Ovary (tissue), 10 donors: ENCODE measurements around the gene PDE4DIP. TPM values are rescaled to one million over a fixed set of nuclear protein-coding genes. Genes with fewer than 3 reads are reported as not detected.
"Not testable (repeated sequence)": the region's sequence is repeated elsewhere in the genome, so short reads cannot be mapped to it uniquely, and the experiment has no call there.

Experiments
- DNase-seq, 5 donors: peaks; one replicate each; pipeline ENCODE4 v3.0.0-alpha.2; 2019 to 2020
- H3K27ac ChIP-seq, 2 donors: fragments of 200-600 bp; one replicate each; pipeline versions ENCODE4 v1.5.1 to v1.8.0; 2019 to 2022
- H3K27me3 ChIP-seq: fragments of 200-600 bp; one replicate; pipeline ENCODE4 v1.8.0; 2022
- H3K36me3 ChIP-seq: fragments of 200-600 bp; sonication (generic); one replicate; pipeline ENCODE4 v1.5.1; 2019
- H3K4me1 ChIP-seq: one replicate; pipeline ENCODE4 v1.8.1; 2013; ENCODE audit warnings: mild to moderate bottlenecking, moderate library complexity; ENCODE audit not compliant: insufficient read depth
- H3K4me3 ChIP-seq: fragments of 200-600 bp; sonication (generic); one replicate; pipeline ENCODE4 v1.5.1; 2017
- H3K9me3 ChIP-seq, 2 donors: fragments of 200-600 bp in 1 of 2; sonication (generic) in 1 of 2; one replicate each; pipeline versions ENCODE4 v1.5.1 to v1.8.1; 2013 to 2019; ENCODE audit warnings: mild to moderate bottlenecking in 1 of 2, moderate library complexity in 1 of 2
- WGBS, 3 donors: extraction: QIAGEN DNeasy Blood & Tissue Kit in 1 of 3; methylation state at CpG; one replicate each; pipeline versions ENCODE4 v1.1.5 to v1.1.7; 2013 to 2017; 5-methylcytosine and 5-hydroxymethylcytosine counted together
- intact Hi-C, 4 donors: fragments of 100-400 bp; cut with DNase I; formaldehyde crosslinking; loops; one replicate each; pipeline versions ENCODE4 v1.11.0 to v1.15.1; 2022 to 2023
- long read RNA-seq, 3 donors: library from polyadenylated mRNA in 2 of 3; unstranded in 2 of 3; transcript quantifications; one replicate each; pipeline ENCODE4 v2.0.0 and lab custom pipeline, GENCODE V29; 2021 to 2026
- polyA plus RNA-seq, 2 donors: library from polyadenylated mRNA; stranded (reverse); fragments of 200-250 nt in 1 of 2; fragments of 350-450 nt in 1 of 2; fragmentation: Illumina TruSeq in 1 of 2; extraction: RNeasy Lipid Tissue Mini Kit (QIAGEN cat#74804) in 1 of 2; gene quantifications; one replicate each; pipeline ENCODE4 v1.2.3, GENCODE V29; 2013 to 2014
- total RNA-seq, 7 donors: library from RNA; depleted of rRNA in 2 of 7; stranded (reverse); fragments of >200 nt in 2 of 7; fragmentation: NEBNext Ultra II Directional in 3 of 7; extraction: Animal tissue kit (Norgen Biotek cat#: 25700) in 3 of 7; gene quantifications; one replicate each; pipeline versions ENCODE4 v1.1.0 to v1.2.4, GENCODE V29; 2016 to 2023
- donor health status: DM: no; HTN: no; CAD: no; lungs with moderate emphysema.
- donor health status: DM: no; HTN: no; CAD: no.
- donor health status: Bipolar disorder and iron deficiency.
- donor health status: DM: yes; HTN: yes; CAD: no.
- donor health status: DM: no; HTN: no; CAD: no.
- donor health status: DM: yes; HTN: yes; CAD: no.

Gene PDE4DIP
- total RNA-seq (10 to 100 TPM; 13.7 to 44.5 (median 24.0) TPM), polyA plus RNA-seq (10 to 100 TPM in 1 of 2 donors, 1 to 10 TPM in 1; 5.8 to 38.2 TPM)
- long read RNA-seq, donor 1, full-length matches to known transcripts = 3 of 35 reads
- long read RNA-seq, donor 1, partial matches to known transcripts = 29 of 35 reads
- long read RNA-seq, donor 1, other reads (novel, unspliced or antisense) = 3 of 35 reads
- long read RNA-seq, donor 2, full-length matches to known transcripts = 3 of 14 reads
- long read RNA-seq, donor 2, partial matches to known transcripts = 11 of 14 reads
- long read RNA-seq, donor 2, other reads (novel, unspliced or antisense) = 0 of 14 reads
- long read RNA-seq, donor 3, full-length matches to known transcripts = 41 of 51 reads
- long read RNA-seq, donor 3, partial matches to known transcripts = 8 of 51 reads
- long read RNA-seq, donor 3, other reads (novel, unspliced or antisense) = 2 of 51 reads

DNA sequence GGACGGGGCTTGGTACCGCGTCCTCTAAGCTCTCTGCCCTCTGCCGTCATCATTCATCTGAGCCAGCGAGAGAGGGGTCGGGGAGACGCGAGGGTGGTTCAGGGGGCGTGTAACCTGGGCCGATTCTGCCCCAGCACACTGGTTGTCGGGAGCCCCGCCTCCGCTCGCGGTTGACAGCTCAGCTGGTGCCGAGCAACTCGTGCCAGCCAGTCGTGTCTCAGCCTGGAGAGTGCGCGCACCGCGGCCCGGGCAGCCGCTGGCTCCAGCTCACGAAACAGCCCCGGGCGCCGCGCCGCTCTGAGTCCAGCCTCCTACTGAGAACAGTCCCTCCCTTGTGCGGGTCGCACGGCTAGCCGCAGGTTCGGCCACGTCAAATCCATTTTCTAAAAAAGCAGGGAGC, at the start of gene PDE4DIP:
Gene PDE4DIP, plus strand, starts transcription at position 209 of the 400 bp plus-strand sequence. CDS start 347 bp downstream, outside the sequence.
- H3K4me3 ChIP-seq, intact Hi-C loops, H3K27ac ChIP-seq, H3K4me1 ChIP-seq, H3K36me3 ChIP-seq, H3K9me3 ChIP-seq, H3K27me3 ChIP-seq: not testable (repeated sequence)
- peak in 1 of 5 donors; percentile 34 for DNase-seq
- 0% methylated on average over 10 of the region's 36 CpGs; no CpG with 5 or more reads in 2 of the 3 donors for WGBS, 3 donors

DNA sequence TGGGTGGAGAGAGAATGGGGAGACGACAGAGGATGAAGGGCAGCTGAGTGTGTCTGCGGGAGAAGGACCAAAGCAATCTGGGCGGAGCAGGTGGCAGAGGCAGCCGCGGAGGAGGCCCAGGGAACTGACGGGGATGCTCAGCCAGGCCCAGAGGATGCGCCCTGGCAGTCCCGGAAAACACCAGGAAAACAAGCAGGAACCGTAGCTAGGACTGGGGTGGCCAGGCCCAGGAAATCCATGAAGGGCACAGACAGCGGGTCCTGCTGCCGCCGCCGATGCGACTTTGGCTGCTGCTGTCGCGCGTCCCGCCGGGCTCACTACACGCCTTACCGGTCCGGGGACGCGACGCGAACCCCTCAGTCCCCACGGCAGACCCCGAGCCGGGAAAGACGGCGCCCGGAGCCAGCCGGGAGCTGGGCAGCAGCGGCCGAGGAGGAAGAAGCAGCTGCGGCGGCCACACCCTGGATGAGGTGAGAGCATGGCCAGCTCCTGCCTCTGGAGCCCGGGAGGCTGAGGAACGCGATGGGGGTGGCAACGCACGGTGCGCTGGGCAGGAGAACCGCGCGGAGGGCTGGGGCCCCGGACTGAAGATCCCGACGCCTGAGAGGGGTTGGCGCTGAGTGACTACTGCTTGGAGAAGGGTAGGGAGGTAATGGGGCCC, 35.8 kb upstream of the PDE4DIP start:
- H3K27ac ChIP-seq, intact Hi-C loops, H3K4me3 ChIP-seq, H3K4me1 ChIP-seq, H3K36me3 ChIP-seq, H3K9me3 ChIP-seq, DNase-seq, H3K27me3 ChIP-seq: not testable (repeated sequence)
- no CpG with 5 or more reads among the region's 50 CpGs for WGBS, 3 donors

DNA sequence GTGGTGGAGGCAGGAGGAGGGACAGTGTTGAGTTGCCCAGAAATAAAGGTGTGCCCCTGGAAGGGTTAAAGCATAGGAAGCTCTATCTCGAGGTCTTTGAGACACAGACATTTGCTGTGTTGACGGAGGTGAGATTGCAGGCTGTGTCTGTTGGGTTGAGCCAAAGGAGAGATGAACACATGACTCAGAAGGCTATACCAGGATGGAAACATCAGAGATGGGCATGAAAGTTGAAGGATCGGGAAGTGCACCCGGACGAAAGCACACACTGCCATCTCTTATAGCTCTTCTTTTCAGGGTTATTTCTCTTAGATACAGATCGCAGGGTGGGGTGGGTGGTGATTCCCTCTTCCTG, 35.3 kb upstream of the PDE4DIP start:
- H3K4me1 ChIP-seq, DNase-seq, H3K36me3 ChIP-seq, H3K27me3 ChIP-seq, H3K9me3 ChIP-seq, H3K4me3 ChIP-seq, H3K27ac ChIP-seq, intact Hi-C loops: not testable (repeated sequence)
- WGBS, 3 donors = no CpG with 5 or more reads among the region's 6 CpGs

DNA sequence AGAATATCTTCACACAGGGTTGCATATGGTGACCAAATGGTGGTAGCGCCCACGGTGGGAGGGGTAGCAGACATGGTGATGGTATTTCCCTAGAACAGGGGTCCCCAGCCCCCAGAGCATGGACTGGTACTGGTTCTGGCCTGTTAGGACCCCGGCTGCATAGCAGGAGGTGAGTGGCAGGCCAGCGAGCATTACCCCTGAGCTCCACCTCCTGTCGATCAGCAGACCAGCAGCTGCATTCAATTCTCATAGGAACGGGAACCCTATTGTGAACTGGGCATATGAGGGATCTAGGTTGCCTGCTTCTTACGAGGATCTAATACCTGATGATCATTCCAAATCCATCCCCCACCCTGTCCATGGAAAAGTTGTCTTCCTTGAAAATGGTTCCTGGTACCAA, 22.0 kb upstream of the PDE4DIP start:
- not testable (repeated sequence) for DNase-seq, H3K27ac ChIP-seq

DNA sequence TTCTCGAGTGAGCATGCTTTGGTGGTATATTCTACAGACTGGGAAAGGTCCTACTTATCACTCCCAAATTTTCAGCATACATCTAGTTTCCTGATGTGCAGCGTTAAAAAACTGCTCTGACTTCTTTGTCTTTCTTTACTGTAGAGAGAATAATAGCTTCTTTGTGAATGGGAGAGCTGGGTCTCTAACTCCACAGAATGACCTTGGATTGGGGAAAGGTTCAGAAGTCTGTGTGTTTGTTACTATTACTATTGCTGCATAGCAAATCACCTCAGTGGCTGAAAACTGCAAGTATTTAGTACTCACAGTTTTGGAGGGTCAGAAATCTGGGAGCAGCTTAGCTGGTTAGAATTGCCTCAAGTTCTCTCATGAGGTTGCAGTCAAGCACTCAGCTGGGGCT, 20.4 kb upstream of the PDE4DIP start:
- WGBS, 3 donors = 50 to 60% methylated on average over 1 of the region's 2 CpGs; no CpG with 5 or more reads in 1 of the 3 donors
- not testable (repeated sequence) for DNase-seq

More for the DNA sequence above, 22.0 kb upstream of the PDE4DIP start:
- H3K27me3 ChIP-seq, H3K4me3 ChIP-seq, intact Hi-C loops, H3K9me3 ChIP-seq, H3K36me3 ChIP-seq, H3K4me1 ChIP-seq: not testable (repeated sequence)
- WGBS, 3 donors = 86 to 95% methylated on average over 1 of the region's 7 CpGs; no CpG with 5 or more reads in 1 of the 3 donors

DNA sequence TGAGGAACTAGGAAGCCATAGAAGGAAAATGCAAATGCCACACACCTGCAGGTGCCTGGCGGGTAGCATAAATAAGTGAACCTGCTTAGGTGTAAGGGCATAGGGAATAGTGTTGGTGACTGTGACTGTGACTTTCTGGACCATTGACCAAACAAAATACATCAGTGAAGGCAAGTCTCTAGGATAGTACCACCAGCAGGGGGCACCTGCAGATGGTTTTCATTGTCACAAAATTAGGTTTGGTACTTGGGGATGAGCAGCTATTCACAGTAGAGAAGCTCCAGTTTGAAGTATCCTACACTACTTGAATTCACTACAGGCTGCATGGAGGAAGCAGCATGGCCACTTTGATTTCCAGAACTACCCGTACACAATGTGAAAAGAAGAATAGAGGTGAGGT, 19.2 kb upstream of the PDE4DIP start:
- H3K36me3 ChIP-seq, H3K27ac ChIP-seq, H3K27me3 ChIP-seq, H3K4me3 ChIP-seq, intact Hi-C loops, H3K4me1 ChIP-seq, DNase-seq, H3K9me3 ChIP-seq: not testable (repeated sequence)
- no CpG with 5 or more reads among the region's 2 CpGs for WGBS, 3 donors

More for the DNA sequence above, 20.4 kb upstream of the PDE4DIP start:
- H3K9me3 ChIP-seq, intact Hi-C loops, H3K27me3 ChIP-seq, H3K36me3 ChIP-seq, H3K27ac ChIP-seq, H3K4me3 ChIP-seq, H3K4me1 ChIP-seq: not testable (repeated sequence)

DNA sequence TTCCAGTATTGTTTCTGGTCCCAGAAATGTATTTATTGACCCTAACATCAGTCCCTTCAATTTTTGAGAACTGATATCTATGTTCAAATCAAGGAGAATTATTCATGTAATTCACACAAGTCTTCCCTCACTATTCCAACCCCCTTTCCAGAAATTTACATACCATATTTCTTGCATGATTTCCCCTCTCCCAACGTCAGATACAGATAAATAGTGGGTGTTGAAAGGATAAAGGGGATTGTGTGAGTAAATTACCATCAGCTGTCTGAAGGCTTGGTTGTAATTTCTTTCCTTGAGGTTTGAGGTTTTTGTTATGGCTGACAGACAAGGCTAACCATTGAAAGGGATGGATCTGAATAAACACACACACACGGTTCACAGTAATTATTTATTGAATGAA, 15.7 kb upstream of the PDE4DIP start:
- H3K36me3 ChIP-seq, H3K27ac ChIP-seq, H3K4me3 ChIP-seq, H3K27me3 ChIP-seq, H3K9me3 ChIP-seq, H3K4me1 ChIP-seq, intact Hi-C loops, DNase-seq: not testable (repeated sequence)
- WGBS, 3 donors = 29 to 68% (median 43%) methylated on average over 1 to 2 of the region's 2 CpGs

DNA sequence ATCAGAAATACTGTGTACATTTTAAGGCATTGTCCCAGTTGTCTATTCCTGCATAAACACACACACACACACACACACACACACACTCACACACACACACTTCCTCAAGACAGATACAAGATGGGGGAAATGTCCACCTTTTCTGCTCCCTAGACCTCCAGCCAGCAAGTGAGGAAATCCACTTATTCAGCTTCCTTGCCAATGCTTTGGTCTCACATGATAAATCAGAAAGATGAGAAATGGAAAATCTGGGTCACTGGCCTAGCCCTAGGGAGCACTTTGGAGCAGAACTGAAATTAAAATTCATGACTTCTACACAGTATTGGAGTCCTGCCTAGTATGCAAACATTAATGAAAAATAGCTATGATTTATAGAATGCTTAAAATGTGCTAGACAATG, 15.3 kb upstream of the PDE4DIP start:
- not testable (repeated sequence) for H3K36me3 ChIP-seq, DNase-seq

DNA sequence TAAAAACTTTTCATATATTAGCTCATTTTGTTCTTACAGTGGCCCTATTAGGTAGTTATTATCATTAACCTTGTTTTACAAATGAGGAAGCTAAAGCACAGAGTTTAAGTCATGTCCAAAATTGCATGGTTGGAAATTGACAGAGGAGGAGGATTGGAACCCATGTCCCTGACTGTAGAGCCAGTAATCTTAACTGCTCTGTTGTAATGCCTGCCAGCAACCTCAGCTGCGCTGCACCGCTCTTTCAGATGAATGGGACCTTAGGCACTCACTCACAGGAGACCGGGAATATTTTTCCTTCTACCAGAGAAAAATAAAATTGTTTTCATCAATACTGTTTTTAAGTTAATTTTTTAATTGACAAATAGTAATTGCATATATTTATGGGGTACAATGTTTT, 14.9 kb upstream of the PDE4DIP start:
- DNase-seq, H3K9me3 ChIP-seq, H3K27ac ChIP-seq, intact Hi-C loops, H3K4me3 ChIP-seq, H3K27me3 ChIP-seq, H3K4me1 ChIP-seq, H3K36me3 ChIP-seq: not testable (repeated sequence)
- no CpG with 5 or more reads among the region's 3 CpGs for WGBS, 3 donors

More for the DNA sequence above, 15.3 kb upstream of the PDE4DIP start:
- H3K27me3 ChIP-seq, intact Hi-C loops, H3K4me3 ChIP-seq, H3K27ac ChIP-seq, H3K4me1 ChIP-seq, H3K9me3 ChIP-seq: not testable (repeated sequence)

DNA sequence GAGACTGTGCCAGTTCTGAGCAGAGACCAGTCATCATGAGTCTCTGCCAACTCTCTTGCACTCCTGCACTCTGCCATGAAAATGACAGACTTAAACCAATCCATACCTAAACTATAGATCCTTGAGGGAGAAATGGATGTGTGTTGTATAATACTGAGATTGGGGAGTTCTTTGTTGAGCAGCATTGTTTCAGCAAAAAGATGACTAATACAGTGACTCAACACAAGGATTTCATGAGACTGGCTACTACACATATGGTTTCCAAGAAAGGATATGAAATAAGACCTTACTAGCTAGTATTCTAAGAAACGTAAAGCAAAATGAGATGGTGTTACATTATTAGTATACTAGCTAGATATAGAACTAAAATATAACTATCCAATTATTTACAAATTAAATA, 3.0 kb upstream of the PDE4DIP start:
- DNase-seq, H3K36me3 ChIP-seq, H3K4me3 ChIP-seq, H3K27ac ChIP-seq, H3K27me3 ChIP-seq, intact Hi-C loops, H3K9me3 ChIP-seq, H3K4me1 ChIP-seq: not testable (repeated sequence)
- WGBS, 3 donors = 100% methylated on average over 1 of the region's 1 CpG; no CpG with 5 or more reads in 2 of the 3 donors

DNA sequence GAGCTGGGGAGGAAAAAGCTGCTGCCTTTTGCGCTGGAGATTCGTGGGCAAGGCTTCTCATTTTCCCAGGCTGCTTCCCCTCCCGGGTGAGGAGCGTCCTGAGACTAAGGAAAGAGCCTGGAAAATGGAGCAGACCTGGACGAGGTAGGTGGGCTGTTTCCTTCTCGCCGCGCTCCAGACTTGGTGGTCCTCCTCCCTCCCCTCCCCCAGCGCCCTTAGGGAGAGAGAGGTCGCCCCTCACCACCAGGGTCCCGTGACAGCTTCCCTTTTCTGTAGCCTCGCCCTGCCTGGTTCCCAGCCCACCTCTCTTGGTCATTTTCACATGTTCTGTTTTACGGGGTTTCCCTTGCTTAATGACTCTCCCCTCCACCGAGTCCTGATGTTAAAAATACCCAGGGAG, 423 bp downstream of the PDE4DIP start:
- no CpG with 5 or more reads among the region's 14 CpGs for WGBS, 3 donors
- intact Hi-C loops, H3K36me3 ChIP-seq, H3K4me1 ChIP-seq, H3K4me3 ChIP-seq, H3K27ac ChIP-seq, DNase-seq, H3K9me3 ChIP-seq, H3K27me3 ChIP-seq: not testable (repeated sequence)

DNA sequence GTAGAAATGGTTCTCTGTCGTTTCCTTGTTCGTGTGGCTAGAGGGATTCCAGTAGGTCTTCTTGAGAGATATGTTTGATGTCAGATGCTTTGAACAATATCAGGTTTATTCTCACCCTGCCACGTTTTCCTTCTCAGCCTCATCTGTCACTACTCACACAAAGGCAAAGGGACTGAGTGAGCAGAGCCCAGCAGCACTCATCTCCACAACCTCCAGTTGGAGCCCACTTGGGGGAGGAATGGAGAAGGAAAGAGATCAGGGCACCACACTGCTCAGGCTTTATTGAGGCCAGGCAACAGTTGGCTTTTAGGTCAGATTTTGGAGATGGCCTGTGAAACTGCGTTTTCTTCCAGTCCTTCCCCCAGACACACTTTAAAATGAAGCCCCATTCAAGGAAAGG, 840 bp downstream of the PDE4DIP start:
- H3K9me3 ChIP-seq, intact Hi-C loops, DNase-seq, H3K4me3 ChIP-seq, H3K36me3 ChIP-seq, H3K27ac ChIP-seq, H3K4me1 ChIP-seq, H3K27me3 ChIP-seq: not testable (repeated sequence)
- no CpG with 5 or more reads among the region's 4 CpGs for WGBS, 3 donors
